RWPE1 (cell line): ENCODE results near the gene CARD9.
"Not testable (repeated sequence)": the region's sequence is repeated elsewhere in the genome, so short reads cannot be mapped to it uniquely, and the experiment has no call there.

ENCODE experiments used
- CTCF ChIA-PET: fragments of 350-600 bp; sonication (Branson Sonifier 250); formaldehyde crosslinking; extraction: SDS; loops from one replicate; lab custom pipeline; 2021; lab: Yijun Ruan, JAX
- POLR2A ChIA-PET: fragments of 400-600 bp; formaldehyde crosslinking; extraction: SDS; loops from one replicate; lab custom pipeline; 2020; ENCODE audit warnings: antibody characterized with exemption; ENCODE audit not compliant: low non-redundant PET; lab: Yijun Ruan, JAX
- DNase-seq: peaks from one replicate; pipeline ENCODE4 v3.0.0; 2012; ENCODE audit warnings: low spot score
- H3K27ac ChIP-seq: fragments of 450-650 bp; 2 replicates; pipeline ENCODE4 v1.5.1; 2017
- TF ChIP-seq, protein P1 (sequence below): fragments of 450-650 bp; conservative IDR thresholded peaks from 2 replicates; pipeline ENCODE4 v1.5.1; 2017; ENCODE audit warnings: low read depth, mild to moderate bottlenecking

The CARD9 gene

DNA sequence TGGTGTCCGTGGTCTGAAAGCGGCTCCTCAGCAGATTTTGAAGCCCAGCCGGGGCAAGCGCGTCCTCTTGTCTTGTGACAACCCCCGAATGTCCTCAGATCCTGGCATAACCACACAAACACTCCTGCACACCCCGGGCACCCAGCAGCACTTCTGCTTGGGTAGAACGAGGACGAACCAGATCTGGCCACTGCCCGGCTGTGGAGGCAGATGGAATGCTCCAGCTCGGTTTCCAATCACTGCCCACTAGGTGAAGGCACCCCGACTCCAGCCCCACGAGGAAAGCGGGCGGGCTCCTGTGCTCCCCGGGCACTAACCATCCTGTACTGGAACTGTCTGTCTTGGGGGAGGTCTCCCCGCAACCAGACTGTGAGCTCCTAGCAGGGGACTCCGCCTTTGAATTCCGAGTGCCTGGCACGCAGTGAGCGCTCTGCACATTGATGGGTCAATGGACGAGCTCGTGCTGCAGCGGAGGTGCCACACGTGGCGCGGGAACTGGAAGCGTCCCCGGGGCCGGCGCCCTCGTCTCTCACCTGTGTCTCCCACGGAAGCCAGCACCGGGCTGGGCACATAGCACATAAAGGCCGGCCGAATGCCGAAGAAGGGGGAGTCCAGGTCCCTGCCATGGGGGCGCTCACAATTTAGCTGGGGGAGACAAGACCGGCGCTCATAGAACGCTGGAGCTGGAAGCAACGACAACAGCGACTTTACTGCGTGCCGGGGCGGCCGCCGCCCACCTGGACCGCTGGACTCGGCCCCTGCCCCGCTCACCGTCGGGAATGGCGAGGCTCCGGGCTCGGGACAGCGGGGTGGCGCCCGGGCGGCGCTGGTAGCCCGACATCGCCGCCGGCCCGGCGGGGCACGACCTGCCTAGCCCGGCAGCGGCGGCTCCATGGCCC, 36.3 kb upstream of the CARD9 start:
- CTCF ChIA-PET = interaction anchor here (0.7 to 2.2 kb wide), 8 partner anchors 10 to 619 kb away, joined by 3 to 18 read pairs (median 3); partner anchors contain the start of gene SNAPC4
- POLR2A ChIA-PET = interaction anchor here (0.8 to 1.3 kb wide), 2 partner anchors 9 to 17 kb away, joined by 3 to 4 read pairs; no protein-coding TSS in a partner anchor
- H3K27ac ChIP-seq = peak overlapping the region; percentile 78
- peak; percentile 72 for DNase-seq
- TF ChIP-seq, protein P1, sequence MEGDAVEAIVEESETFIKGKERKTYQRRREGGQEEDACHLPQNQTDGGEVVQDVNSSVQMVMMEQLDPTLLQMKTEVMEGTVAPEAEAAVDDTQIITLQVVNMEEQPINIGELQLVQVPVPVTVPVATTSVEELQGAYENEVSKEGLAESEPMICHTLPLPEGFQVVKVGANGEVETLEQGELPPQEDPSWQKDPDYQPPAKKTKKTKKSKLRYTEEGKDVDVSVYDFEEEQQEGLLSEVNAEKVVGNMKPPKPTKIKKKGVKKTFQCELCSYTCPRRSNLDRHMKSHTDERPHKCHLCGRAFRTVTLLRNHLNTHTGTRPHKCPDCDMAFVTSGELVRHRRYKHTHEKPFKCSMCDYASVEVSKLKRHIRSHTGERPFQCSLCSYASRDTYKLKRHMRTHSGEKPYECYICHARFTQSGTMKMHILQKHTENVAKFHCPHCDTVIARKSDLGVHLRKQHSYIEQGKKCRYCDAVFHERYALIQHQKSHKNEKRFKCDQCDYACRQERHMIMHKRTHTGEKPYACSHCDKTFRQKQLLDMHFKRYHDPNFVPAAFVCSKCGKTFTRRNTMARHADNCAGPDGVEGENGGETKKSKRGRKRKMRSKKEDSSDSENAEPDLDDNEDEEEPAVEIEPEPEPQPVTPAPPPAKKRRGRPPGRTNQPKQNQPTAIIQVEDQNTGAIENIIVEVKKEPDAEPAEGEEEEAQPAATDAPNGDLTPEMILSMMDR = no peak

DNA sequence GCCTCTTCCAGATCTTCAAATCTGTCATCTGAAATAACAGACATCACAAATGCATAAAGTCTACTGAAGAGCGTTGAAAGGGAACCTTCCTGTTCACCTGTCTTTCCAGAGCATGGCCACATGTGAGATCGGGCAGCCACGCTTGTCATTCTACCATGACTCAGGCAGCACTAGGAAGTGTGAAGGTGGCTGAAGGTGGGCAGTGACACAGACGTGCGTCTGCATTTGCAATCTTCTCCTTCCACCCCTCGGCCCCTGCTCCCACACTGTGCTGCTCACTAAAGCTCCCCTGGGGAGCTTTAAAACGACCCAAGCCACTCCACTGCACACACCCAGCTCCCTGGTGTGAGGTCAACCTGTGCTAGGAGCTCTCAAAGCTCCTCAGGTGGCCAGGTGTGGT, 34.4 kb upstream of the CARD9 start:
- DNase-seq = no peak
- ChIA-PET POLR2A (no interaction called here), CTCF (no interaction called here)
- peak overlapping the region; percentile 78 for H3K27ac ChIP-seq
- TF ChIP-seq, protein P1 = no peak

DNA sequence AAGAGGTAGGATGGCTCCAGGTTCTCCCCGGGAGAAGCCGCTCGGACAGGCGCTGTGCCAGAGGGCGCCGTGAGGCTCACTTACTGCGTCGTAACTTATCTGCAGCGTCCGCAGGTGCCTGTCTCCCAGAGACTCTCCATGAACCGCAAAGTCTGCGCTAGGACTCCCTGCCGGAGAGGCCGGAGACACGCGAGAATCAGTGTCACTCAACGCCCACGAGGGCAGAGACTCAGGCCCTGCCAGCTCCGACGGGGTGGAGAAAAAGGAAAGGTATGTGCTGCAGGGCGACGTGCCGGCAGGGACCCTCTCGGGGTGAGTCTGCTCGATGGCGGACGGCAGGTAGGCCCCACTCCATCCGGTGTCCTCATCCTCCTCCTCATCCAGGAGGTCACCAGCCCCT, 33.6 kb upstream of the CARD9 start:
- peak overlapping the region; percentile 78 for H3K27ac ChIP-seq
- POLR2A ChIA-PET, CTCF ChIA-PET, DNase-seq: not testable (repeated sequence)

DNA sequence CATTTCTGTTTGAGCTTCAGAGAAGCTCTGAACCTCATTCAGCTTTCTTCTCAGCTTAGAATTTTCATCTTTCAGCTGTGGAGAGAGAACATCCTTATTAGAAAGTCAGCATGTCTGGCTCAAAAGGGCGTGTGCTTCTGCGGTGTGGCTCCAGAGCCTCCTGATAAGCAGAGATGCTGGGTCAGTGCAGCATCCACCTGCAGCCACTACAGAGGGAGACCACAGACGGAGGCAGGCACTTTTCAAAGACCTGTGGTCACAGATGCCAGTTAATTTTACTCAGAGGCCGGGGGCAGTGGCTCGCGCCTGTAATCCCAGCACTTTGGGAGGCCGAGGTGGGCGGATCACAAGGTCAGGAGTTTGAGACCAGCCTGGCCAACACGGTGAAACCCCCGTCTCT, 32.4 kb upstream of the CARD9 start:
- POLR2A ChIA-PET, DNase-seq, CTCF ChIA-PET: not testable (repeated sequence)
- H3K27ac ChIP-seq = peak overlapping the region; percentile 78

DNA sequence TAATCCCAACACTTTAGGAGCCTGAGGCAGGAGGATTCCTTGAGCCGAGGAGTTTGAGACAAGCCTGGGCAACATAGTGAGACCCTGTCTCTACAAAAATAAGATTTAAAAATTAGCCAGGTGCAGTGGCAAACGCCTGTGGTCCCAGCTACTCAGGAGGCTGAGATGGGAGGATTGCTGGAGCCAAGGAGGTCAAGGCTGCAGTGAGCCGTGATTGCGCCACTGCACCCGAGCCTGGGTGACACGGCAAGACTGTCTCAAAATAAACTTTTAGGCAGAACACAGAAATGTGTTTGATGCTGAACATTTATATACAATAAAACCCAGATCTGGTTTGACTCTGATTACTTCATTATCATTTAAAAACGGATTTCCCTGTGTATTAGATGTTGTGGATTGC, 32.0 kb upstream of the CARD9 start:
- TF ChIP-seq, protein P1 = no peak
- ChIA-PET CTCF (no interaction called here), POLR2A (no interaction called here)
- peak overlapping the region; percentile 78 for H3K27ac ChIP-seq
- no peak for DNase-seq

DNA sequence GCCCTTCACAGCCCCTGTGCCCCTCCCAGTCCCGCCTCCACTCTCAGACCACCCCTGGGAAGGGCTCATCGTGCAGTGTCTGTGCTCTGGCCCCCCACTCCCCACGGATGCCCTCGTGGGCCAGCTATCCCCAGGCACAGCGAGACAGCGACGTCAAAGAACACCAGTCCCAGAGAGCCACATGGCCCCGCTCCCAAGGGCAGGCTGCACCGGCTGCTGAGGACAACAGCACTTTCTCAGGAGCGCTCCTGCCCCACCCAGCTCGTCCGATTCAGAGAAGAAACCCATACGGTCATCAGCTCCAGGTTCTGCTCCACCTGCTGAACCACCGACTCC, 31.3 kb upstream of the CARD9 start:
- H3K27ac ChIP-seq = peak overlapping the region; percentile 78
- CTCF ChIA-PET = interaction anchor here (0.6 kb wide), 1 partner anchor 11 kb away, joined by 3 read pairs; no protein-coding TSS in a partner anchor
- POLR2A ChIA-PET = no interaction called here
- TF ChIP-seq, protein P1 = no peak
- DNase-seq = no peak

DNA sequence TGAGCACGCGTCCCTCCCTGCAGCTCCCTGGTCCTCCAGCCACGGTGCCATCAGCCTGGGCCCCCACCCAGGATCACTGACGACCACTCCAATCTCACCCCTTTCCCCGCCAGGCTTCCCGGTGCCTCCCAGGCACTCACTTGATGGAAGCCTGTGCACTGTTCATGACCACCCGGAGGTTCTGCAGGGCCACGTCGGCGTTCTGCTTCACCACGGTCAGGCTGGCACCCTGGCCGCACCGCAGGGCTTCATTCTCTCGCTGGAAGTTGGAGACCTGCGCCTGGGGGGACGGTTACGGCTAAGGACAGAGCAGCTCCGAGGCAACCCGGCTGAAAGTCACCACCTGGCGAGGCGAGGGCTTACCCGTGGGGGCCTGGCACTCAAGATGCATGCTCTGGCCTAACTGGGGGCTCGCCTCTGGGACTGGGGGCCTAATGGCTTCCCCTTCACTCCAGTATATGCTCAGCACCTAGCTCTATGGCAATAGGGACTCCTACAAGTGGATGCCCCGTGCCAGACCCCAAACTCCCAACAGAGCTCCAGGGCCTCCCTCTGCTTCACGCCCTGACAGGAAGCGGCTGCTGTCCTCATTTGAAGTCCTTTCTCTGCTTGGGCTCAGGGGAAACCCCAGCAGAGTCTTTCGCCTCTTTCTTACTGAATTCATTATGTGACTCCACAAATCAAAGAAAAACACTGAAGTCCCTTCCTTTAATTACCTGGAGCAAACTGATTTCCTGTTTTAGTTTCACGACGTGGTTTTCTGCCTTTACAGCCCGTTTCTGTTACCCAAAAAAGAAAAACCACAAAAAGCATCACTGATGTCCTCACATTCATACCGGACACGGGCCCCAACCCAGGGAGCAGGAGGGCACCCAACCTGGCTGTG, 30.7 kb upstream of the CARD9 start:
- TF ChIP-seq, protein P1 = no peak
- POLR2A ChIA-PET = no interaction called here
- CTCF ChIA-PET = interaction anchor here (0.6 to 0.9 kb wide), 3 partner anchors 10 to 40 kb away, joined by 3 to 6 read pairs (median 3); partner anchors contain the start of gene DNLZ
- DNase-seq = no peak
- peak overlapping the region; percentile 78 for H3K27ac ChIP-seq
